HG02623 (cell line): ENCODE results near the gene GPD2.
"Not testable (repeated sequence)": the region's sequence is repeated elsewhere in the genome, so short reads cannot be mapped to it uniquely, and the experiment has no call there.

ENCODE experiments used
- ATAC-seq: cut with Tn5 transposase; IDR thresholded peaks from one replicate; pipeline ENCODE4 v1.9.1; 2021; ENCODE audit warnings: moderate library complexity; ENCODE audit not compliant: unreplicated experiment

GPD2 gene

GRCh38 chr2:156473445-156473844, 37.3 kb downstream of the GPD2 start:
- ATAC-seq: no peak

DNA sequence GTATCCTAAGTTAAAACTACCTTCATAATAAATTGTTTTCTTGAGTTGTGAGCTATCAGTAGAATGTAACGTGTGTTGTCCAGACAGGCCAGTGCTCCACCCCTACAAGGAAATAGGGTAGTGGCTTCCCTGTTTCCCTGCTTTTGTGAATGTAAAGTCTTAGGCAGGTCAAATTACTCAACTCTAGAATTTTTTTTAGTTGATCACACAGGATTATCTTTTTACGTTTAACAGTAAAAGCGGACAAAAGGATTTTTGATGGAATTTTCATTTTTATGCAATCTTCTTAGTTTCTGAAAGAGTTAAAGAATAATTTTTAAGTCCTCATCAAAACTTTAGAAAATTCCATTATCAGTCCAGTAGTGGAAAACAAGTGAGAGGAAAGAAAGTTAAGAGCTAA, 38.2 kb downstream of the GPD2 start:
- ATAC-seq: no peak

DNA sequence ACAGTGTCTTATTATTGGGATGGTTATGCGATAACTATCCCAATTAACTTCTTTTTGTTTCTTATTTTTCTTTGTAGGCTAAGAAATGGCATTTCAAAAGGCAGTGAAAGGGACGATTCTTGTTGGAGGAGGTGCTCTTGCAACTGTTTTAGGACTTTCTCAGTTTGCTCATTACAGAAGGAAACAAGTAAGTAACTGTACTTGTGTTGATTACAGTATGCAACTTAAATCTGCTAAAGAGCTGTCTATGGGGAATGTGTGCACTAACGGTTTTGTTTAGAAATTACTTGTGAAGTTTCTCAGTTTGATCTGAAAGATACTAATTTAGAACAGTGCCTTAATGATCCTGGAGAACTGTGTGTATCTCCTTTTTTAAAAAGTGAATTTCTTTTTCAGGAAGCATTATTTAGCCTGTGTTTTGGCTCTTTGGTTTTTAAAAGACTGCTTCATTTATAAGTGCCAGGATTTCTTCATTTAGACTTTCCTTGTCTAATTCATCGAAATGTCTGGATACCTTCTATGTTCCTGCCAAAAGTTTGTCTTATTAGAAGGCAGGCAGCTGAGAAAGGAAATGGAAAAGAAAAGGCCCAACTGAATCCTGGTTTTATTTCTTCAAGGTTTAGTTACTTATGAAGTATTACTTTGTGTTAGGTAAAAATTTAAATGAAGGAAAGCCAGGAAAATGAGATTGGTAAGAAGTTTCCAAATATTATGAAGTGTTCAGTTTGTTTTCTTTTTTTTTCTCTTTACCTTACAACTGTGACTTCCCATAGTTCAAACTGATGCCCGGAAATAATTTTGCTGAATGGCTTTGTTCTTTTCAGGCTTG, 40.1 kb downstream of the GPD2 start:
- peak; percentile 36 for ATAC-seq

DNA sequence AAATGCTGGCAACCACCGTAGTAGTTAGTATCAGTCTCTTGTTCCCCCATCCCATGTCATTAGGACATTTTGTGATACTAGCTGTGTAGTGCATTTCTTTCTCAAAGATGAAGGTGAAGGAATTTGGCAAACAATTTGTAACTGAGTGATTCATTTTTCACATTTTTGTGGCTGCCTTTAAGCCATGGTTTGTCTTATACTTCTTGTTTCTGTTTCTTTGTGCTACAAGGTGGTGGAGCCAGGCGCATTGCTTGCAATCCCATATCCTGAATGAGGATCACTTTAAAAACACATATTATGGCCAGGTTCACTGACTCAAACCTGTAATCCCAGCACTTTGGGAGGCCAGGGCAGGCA, 40.6 kb downstream of the GPD2 start:
- ATAC-seq: peak; percentile 72

DNA sequence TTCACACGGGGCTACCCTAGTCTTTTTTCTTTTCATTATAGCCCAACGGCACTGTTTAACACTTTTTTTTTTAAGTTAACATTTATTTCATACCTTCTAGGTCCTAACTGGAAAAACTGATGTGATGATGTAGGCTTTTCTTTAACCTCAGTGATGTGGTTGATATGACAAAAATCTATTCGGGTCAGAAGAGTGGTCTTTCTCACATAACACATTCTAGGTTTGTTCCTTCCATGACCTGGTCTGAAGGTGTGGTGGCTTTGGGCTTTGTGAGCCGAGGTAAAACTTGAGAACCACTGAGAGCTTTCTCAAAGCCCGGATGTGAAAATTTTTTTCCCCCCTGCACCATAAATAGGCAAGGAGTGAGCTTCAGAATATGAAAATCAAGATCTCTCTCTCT, 44.2 kb downstream of the GPD2 start:
- ATAC-seq: no peak

DNA sequence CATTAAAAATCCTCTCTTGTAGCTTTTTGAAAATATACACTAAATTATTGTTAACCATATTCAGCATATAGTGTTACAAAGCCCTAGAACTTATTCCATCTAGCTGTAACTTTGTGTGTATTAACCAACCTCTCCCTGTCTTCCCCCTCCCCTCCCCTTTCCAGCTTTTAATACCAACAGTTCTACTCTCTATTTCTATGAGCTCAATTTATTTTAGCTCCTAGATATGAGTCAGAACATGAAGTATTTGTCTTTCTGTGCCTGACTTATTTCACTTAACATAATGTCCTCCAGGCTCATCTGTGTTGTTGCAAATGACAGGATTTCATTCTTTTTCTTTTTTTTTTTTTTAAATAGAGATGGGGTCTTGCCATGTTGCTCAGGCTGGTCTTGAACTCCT, 45.1 kb downstream of the GPD2 start:
- ATAC-seq: no peak

DNA sequence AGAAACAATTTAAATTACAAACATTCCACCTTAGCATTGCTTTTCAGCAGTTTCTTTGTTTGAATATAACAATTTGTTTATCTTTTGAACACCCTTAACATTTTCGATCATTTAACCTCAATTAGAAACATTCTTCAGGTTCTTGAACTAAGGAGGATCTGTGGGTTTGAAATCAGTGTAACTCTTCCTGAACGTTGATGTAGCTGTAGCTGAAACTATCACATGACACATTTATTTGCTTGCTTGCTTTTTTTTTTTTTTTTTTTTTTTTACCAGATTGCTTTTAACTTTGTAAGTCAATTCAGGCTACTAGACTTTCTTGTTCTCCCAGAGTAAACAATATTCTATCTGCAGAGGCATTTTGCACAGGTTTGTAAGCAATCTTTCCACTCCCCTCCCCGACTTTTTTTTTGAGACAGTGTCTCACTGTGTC, 47.6 kb downstream of the GPD2 start:
- no peak for ATAC-seq

DNA sequence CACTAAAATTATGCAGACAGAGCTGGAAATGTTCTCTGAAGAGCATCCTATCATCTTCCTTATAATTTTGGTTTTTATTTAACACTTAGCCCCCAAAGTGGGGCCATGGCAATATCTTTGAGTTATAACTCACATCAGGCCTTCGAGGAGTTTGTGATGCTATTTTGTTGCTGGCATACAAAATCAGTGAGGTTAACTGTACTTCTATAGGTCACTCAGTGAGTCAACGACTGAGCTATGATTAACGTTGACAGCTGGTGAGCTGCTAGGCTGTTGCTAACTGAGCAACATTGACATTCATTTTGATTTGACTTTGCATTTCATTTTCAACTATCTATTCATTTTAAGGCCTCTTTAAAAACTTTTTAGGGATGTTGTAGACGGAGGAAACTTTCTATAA, 50.0 kb downstream of the GPD2 start:
- no peak for ATAC-seq

- no peak for ATAC-seq
Observed at GRCh38 chr2:156486614-156487013, 50.4 kb downstream of the GPD2 start.

GRCh38 chr2:156489195-156489594, 53.0 kb downstream of the GPD2 start:
- no peak for ATAC-seq

DNA sequence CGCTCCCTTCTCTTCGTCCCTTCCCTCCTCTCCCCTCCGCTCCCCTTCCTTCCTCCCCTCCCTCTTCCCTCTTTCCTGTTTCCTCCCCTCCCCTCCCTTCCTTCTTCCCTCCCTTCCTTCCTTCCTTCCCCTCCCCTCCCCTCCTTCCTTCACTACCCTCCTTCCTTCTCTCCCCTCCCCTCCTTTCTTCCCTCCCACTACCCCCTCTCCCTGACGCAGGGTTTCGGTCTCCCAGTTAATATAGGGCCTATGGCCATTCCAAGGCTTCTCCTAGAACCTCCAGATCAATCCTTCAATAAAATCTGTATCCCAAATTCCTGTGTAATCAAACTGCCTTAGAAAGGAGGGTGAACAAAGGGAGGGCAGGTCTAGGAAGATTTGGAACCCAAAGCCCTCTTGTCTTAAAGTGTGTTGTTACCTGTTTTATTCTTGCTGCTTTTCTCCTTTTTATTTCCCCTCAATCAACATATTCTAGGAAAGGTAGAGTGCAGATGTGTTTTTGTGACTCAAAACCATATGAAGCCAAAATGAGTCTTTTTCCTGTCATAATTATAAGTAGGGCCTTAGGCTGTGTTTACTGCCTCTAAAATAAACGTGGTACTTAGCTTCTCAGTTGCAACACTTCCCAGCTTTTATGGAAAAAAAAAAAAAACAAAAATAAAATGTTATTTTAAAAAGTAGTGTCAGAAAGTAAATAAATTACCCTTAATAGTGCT, 53.7 kb downstream of the GPD2 start:
- no peak for ATAC-seq

DNA sequence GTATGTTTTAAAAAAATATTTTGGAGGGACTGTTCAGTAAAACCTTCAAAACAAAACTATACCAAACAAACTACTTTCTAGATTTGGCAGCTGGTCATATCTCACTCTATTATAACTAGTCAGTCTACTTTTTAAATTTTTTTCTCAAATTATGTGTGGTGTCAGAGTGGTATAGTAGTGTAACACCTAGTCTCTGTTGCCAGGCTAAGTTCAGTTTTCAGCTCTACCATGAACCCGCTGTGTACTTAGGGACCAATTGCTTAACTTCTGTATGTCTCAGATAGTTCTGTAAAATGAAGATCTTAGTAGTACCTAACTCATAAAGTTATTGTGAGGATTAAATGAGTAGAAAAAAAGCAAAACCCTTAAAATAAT, 54.3 kb downstream of the GPD2 start:
- no peak for ATAC-seq

DNA sequence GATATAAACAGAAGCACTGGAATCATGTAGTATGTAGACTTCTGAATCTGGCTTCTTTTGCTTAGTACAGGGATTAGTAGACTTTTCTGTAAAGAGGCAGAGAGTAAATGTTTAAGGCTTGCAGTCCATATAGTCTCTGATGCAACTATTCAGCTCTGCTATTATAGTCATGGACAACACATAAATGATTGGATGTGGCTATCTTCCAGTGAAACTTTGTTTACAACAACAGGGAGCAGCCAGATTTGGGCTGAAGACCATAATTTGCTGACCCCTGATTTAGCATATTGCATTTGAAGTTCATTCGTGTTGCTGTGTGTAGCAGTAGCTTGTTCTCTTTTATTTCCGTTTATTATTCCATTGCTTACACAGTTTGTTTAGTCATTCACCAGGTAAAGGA, 55.0 kb downstream of the GPD2 start:
- ATAC-seq: no peak

GRCh38 chr2:156492979-156493378, 56.8 kb downstream of the GPD2 start:
- no peak for ATAC-seq

- not testable (repeated sequence) for ATAC-seq
Observed at GRCh38 chr2:156495998-156496397, 59.8 kb downstream of the GPD2 start.

DNA sequence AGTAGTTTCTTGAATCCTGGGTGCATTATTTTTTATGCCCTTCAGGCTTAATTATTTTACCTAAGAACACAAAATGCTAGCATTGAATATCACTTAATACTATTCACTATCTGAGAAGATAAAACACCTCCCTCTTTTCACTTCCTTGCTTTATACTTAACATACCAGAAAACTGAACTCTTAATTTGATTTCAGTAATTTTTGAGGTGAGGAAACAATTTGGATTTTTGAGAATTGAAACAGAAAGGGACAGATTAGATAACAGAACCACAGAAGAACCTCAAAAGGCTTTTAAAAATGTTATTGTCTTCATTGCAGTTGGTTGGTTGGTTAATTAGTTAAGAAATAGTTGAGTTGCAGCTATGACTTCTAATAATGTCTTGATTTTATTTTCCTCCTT, 69.5 kb downstream of the GPD2 start:
- ATAC-seq: peak; percentile 63

- ATAC-seq: no peak
Observed at GRCh38 chr2:156511122-156511521, 74.9 kb downstream of the GPD2 start.

- peak; percentile 60 for ATAC-seq
Observed at GRCh38 chr2:156511803-156512202, 75.6 kb downstream of the GPD2 start.

- no peak for ATAC-seq
Observed at GRCh38 chr2:156512451-156512850, 76.3 kb downstream of the GPD2 start.

GRCh38 chr2:156513219-156513618, 77.0 kb downstream of the GPD2 start:
- no peak for ATAC-seq

DNA sequence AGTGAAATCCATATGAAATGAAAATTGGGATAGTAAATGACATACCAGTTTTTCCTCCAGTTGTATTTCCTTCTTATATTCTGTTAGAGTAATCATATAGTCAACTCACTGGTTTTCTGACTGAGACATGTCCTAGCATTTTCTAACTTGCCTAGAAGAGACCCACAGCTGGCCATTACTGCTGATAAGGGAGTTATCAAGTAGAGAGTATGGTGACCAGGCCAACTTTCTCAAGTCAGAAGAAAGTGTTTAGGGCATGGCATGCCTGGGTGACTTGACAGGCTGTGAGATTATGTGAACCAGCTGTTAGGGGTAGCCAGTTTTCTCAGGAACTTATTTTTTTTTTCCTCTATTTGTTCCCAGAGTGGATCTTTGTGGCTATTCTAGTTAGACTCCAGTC, 81.2 kb downstream of the GPD2 start:
- no peak for ATAC-seq

- no peak for ATAC-seq
Observed at GRCh38 chr2:156518138-156518537, 82.0 kb downstream of the GPD2 start.
